ENCODE data around the gene CAPG. TPM values are rescaled to one million over a fixed set of nuclear protein-coding genes. Genes with fewer than 3 reads are reported as not detected.
A peak's percentile ranks its signal among the peaks of the same experiment; 100 is the strongest.

Gene CAPG
- total RNA-seq, 4 donors from 2014 or later, result 18.3 to 92.1 (median 45.2) TPM

DNA sequence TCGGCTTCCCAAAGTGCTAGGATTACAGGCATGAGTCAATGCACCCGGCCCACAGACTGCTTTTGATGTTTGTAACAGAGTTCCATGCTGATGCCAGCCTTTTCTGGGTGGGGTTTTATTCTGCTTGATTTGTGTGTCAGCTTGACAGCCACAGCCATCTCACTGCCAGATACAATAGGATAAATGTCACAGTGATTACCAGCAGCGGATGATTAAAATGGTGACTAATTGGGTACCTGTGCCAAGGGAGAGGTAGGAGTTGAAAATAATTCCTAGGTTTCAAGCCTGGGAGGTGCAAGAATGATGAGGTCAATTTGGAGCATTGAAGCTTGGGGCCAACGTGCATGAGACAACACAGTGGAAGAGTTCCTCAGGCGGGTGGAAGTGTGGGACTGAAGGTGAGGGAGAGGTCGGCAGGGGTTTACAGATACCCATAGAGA is 47.7 kb upstream of the CAPG start:
- peaks cover 0 to 7% (median 2%) of the 10 kb centered on the region in 4 donors for H3K4me1 ChIP-seq
- TF ChIP-seq, protein P1, sequence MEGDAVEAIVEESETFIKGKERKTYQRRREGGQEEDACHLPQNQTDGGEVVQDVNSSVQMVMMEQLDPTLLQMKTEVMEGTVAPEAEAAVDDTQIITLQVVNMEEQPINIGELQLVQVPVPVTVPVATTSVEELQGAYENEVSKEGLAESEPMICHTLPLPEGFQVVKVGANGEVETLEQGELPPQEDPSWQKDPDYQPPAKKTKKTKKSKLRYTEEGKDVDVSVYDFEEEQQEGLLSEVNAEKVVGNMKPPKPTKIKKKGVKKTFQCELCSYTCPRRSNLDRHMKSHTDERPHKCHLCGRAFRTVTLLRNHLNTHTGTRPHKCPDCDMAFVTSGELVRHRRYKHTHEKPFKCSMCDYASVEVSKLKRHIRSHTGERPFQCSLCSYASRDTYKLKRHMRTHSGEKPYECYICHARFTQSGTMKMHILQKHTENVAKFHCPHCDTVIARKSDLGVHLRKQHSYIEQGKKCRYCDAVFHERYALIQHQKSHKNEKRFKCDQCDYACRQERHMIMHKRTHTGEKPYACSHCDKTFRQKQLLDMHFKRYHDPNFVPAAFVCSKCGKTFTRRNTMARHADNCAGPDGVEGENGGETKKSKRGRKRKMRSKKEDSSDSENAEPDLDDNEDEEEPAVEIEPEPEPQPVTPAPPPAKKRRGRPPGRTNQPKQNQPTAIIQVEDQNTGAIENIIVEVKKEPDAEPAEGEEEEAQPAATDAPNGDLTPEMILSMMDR (IDR thresholded peaks at IDR 0.05), result no peak
- TF ChIP-seq POLR2AphosphoS5 (IDR thresholded peaks at IDR 0.05) (no peak), EP300 (IDR thresholded peaks at IDR 0.05; ENCODE audit: low read depth) (no peak), POLR2A (IDR thresholded peaks at IDR 0.05) (no peak)
- peak; percentile 50 for DNase-seq
- H3K9me3 ChIP-seq, result no peaks in the 10 kb centered on the region
- intact Hi-C loops (cut with DNase I; ENCODE audit: low total_unique reads) (no loop called here), in situ Hi-C loops (cut with MboI; ENCODE audit: low pct_ligation_motif_present in 1 of 4, low pct_unique_long_range_greater_than_20kb in 1 of 4, low sequenced_read_pairs in 3 of 4) (no loop called here)
- H3K36me3 ChIP-seq, result no peaks in the 10 kb centered on the region
- H3K27me3 ChIP-seq, result no peaks in the 10 kb centered on the region
- H3K27ac ChIP-seq, result no peak overlapping the region
- 58 to 68% methylated on average over 6 of the region's 6 CpGs for WGBS, 2 donors (ENCODE audit: low coverage in 1 of 2)
- no peak overlapping the region for H3K4me3 ChIP-seq

DNA sequence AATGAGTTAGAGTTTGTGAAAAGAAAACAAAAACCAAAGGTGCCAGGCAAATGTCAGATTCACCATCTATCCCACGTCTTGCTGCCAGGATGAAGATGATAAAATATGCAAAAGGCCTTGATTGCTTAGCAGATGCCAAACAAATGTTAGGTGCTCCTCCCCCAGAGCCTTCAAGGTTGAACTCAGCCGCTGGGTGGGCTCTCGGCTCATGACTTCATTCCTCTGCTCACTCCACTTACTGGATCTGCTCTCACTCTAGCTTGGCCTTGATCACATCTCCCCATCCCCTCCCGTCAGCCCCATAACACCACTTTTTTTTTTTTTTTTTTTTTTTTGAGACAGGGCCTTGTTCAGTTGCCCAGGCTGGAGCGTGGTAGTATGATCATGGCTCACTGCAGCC is 46.9 kb upstream of the CAPG start:
- H3K27me3 ChIP-seq, result no peaks in the 10 kb centered on the region
- no peaks in the 10 kb centered on the region for H3K36me3 ChIP-seq
- no peak overlapping the region for H3K27ac ChIP-seq
- TF ChIP-seq EP300 (IDR thresholded peaks at IDR 0.05; ENCODE audit: low read depth), result no peak
- TF ChIP-seq POLR2AphosphoS5 (IDR thresholded peaks at IDR 0.05), result no peak
- TF ChIP-seq, protein P1 (IDR thresholded peaks at IDR 0.05), result no peak
- no peak for TF ChIP-seq POLR2A (IDR thresholded peaks at IDR 0.05)
- peaks cover 0 to 7% (median 2%) of the 10 kb centered on the region in 4 donors for H3K4me1 ChIP-seq
- intact Hi-C loops (cut with DNase I; ENCODE audit: low total_unique reads), result no loop called here
- no peak overlapping the region for H3K4me3 ChIP-seq
- DNase-seq, result no peak
- in situ Hi-C loops (cut with MboI; ENCODE audit: low pct_ligation_motif_present in 1 of 4, low pct_unique_long_range_greater_than_20kb in 1 of 4, low sequenced_read_pairs in 3 of 4), result no loop called here
- WGBS, 2 donors (ENCODE audit: low coverage in 1 of 2), result 72 to 95% methylated on average over 4 to 5 of the region's 5 CpGs
- no peaks in the 10 kb centered on the region for H3K9me3 ChIP-seq

DNA sequence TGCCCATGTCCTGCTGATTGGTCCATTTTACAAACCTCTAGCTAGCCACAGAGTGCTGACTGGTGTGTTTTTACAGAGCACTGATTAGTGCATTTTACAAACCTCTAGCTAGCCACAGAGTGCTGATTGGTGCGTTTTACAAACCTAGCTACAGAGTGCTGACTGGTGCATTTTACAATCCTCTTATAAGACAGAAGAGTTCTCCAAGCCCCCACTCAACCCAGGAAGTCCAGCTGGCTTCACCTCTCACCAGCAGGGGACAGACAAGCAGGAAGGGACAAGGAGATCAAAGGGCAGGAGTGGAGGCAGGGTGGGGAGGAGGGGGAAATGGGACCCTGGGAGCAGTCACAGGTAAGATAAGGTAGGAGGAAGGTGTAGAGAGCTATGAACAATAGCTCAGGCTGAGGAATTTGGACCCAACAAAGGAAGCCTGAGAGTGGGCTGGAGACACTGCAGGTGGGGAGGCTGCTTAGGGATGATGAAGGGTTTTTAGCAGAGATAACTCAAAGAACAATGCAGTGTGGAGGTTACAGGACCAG is 45.5 kb upstream of the CAPG start:
- Histone ChIP-seq H3K27me3 (no peaks in the 10 kb centered on the region), H3K4me1 (peaks cover 0 to 7% (median 2%) of the 10 kb centered on the region in 4 donors), H3K4me3 (no peak overlapping the region), H3K36me3 (no peaks in the 10 kb centered on the region), H3K9me3 (no peaks in the 10 kb centered on the region), H3K27ac (no peak overlapping the region)
- intact Hi-C loops (cut with DNase I; ENCODE audit: low total_unique reads) (no loop called here), in situ Hi-C loops (cut with MboI; ENCODE audit: low pct_ligation_motif_present in 1 of 4, low pct_unique_long_range_greater_than_20kb in 1 of 4, low sequenced_read_pairs in 3 of 4) (no loop called here)
- TF ChIP-seq, protein P1 (IDR thresholded peaks at IDR 0.05), result peak in 1 of 5 experiments; percentile 20
- TF ChIP-seq EP300 (IDR thresholded peaks at IDR 0.05; ENCODE audit: low read depth), result no peak
- 62% methylated on average over 1 of the region's 1 CpG; no CpG with 5 or more reads in 1 of the 2 donors for WGBS, 2 donors (ENCODE audit: low coverage in 1 of 2)
- no peak for DNase-seq

DNA sequence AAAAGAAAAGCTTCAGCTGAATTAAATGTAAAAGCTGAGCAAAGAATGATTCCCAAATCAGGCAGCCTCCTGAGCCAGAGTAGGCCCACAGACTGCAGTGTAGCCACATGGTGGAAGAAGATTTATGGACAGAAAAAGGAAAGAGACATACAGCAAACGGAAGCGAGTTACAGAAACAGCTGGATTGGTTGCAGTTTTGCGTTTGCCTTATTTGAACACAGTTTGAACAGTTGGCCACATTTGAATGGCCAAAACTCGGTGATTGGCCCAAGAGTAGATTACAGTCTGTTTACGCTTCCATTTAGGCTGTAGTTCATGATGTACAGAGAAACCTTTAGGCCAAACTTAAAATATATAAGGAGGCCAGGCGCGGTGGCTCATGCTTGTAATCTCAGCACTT is 43.4 kb upstream of the CAPG start:
- H3K27me3 ChIP-seq, result no peaks in the 10 kb centered on the region
- H3K27ac ChIP-seq, result no peak overlapping the region
- H3K9me3 ChIP-seq, result no peaks in the 10 kb centered on the region
- in situ Hi-C loops (cut with MboI; ENCODE audit: low pct_ligation_motif_present in 1 of 4, low pct_unique_long_range_greater_than_20kb in 1 of 4, low sequenced_read_pairs in 3 of 4), result no loop called here
- H3K4me3 ChIP-seq, result no peak overlapping the region
- intact Hi-C loops (cut with DNase I; ENCODE audit: low total_unique reads), result no loop called here
- H3K36me3 ChIP-seq, result no peaks in the 10 kb centered on the region
- no peak for DNase-seq
- 61 to 78% methylated on average over 5 to 7 of the region's 7 CpGs for WGBS, 2 donors (ENCODE audit: low coverage in 1 of 2)
- TF ChIP-seq EP300 (IDR thresholded peaks at IDR 0.05; ENCODE audit: low read depth), result no peak
- TF ChIP-seq, protein P1 (IDR thresholded peaks at IDR 0.05), result no peak
- TF ChIP-seq POLR2A (IDR thresholded peaks at IDR 0.05), result no peak
- no peak for TF ChIP-seq POLR2AphosphoS5 (IDR thresholded peaks at IDR 0.05)
- peaks cover 0 to 7% (median 2%) of the 10 kb centered on the region in 4 donors for H3K4me1 ChIP-seq

Measured in transverse colon (tissue), 4 donors.